Measurements from ENCODE around the gene ARAF.

GRCh38 chrX:47570794-47571193, 9.8 kb downstream of the ARAF start:
- TF ChIP-seq EZH2phosphoT487 (IDR thresholded peaks at IDR 0.05; ENCODE audit: insufficient read depth, low read depth) (no peak), EZH2 (IDR thresholded peaks at IDR 0.05; ENCODE audit: insufficient read depth, poor library complexity, severe bottlenecking) (no peak)

Measured in GM23248 (cell line).